HFF-Myc (cell line): ENCODE measurements around the gene ANKRD37.

Experiments used
- DNase-seq: peaks from one replicate; pipeline ENCODE4 v3.0.0-alpha.2; 2011; ENCODE audit warnings: low read depth; ENCODE audit errors: extremely low read depth
- H3K4me3 ChIP-seq: replicated peaks from 2 replicates; pipeline ENCODE4 v1.5.1; 2011; ENCODE audit warnings: low read depth, mild to moderate bottlenecking, control low read depth, low read length
- CTCF ChIP-seq: IDR thresholded peaks from 2 replicates; pipeline ENCODE4 v1.5.1; 2012; ENCODE audit warnings: mild to moderate bottlenecking, low read depth, low read length, control low read depth; ENCODE audit errors: missing control alignments

ANKRD37 gene

DNA sequence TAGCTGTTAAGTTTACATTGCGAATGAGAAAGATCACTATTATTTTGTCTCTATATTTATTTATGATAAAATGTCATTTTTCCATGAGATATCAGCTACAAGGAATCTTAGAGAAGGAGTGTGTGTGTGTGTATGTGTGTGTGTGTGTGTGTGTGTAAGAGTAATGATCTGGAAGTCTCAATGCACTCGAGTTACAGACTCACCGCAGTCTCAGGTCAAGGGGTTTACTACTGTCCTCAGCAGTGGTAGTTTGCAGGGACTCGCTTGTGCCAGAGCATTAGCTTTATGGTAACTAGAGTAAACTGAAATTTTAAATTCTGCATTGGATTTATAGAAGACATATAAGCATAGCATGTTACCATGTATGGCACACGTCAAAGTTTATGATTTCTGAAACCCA lies 31.8 kb upstream of the ANKRD37 start:
- no peak for TF ChIP-seq CTCF
- no peak for DNase-seq
- no peak overlapping the region for H3K4me3 ChIP-seq

GRCh38 chr4:185369731-185370130 lies 26.9 kb upstream of the ANKRD37 start:
- no peak for TF ChIP-seq CTCF
- DNase-seq = no peak

GRCh38 chr4:185370268-185370949 lies 26.2 kb upstream of the ANKRD37 start:
- TF ChIP-seq CTCF = no peak
- H3K4me3 ChIP-seq = no peak overlapping the region
- DNase-seq = no peak

More at GRCh38 chr4:185369731-185370130, 26.9 kb upstream of the ANKRD37 start:
- no peak overlapping the region for H3K4me3 ChIP-seq

DNA sequence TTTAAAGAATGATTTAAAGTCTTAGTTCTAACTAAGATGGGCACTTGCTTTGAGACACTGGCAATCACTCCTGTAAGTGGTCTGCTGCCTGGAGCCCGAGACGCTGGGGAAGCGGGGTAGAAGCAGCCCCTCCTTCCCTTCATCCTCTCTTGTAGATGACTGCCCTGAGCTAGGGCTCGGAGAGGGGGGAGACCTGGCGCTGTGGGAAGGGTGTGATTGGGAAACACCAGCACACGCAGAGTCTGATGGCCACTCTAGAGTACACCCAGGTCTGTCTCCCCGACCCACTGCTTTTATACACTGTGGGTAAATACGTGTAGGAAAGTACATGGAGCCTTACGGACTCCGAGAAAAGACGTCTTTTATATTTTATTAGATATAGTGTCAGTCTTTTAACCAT lies 24.9 kb upstream of the ANKRD37 start:
- TF ChIP-seq CTCF = no peak
- no peak overlapping the region for H3K4me3 ChIP-seq
- DNase-seq = no peak

DNA sequence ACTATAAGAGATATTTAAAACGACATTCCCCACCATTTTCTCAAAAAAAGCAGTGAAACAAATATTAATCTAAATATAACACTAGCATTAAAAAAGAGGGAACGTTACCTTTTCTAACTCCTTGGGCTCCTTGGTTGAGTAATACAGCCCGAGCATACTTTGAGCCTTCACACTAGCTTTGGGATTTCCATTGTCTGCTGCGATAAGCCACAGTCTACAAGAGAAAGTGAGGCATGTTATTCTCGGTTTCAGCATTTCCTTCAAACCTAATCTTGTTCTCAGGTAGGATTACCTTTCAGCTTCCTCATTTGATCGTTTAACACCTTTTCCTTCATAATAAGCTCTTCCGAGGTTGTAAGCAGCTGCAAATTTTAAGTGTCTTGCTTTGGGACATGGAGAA lies 22.6 kb upstream of the ANKRD37 start:
- no peak for TF ChIP-seq CTCF
- DNase-seq = no peak
- no peak overlapping the region for H3K4me3 ChIP-seq

- no peak for DNase-seq
- no peak for TF ChIP-seq CTCF
- H3K4me3 ChIP-seq = no peak overlapping the region
Observed at GRCh38 chr4:185374573-185374972, 22.1 kb upstream of the ANKRD37 start.

GRCh38 chr4:185378264-185378663 lies 18.4 kb upstream of the ANKRD37 start:
- TF ChIP-seq CTCF = no peak
- H3K4me3 ChIP-seq = no peak overlapping the region
- no peak for DNase-seq
